Karpas-422 (cell line): Measurements from ENCODE around the gene APOM. TPM values are rescaled to one million over a fixed set of nuclear protein-coding genes. Genes with fewer than 3 reads are reported as not detected.

Experiments used
- DNase-seq: peaks from one replicate; pipeline ENCODE4 v3.0.0-alpha.2; 2015
- H2AFZ ChIP-seq: fragments of 200-600 bp; sonication (generic); 2 replicates; pipeline ENCODE4 v1.6.1; 2014; ENCODE audit warnings: antibody characterized with exemption, low read length, mixed read lengths
- H3K27ac ChIP-seq: fragments of 200-600 bp; sonication (generic); 2 replicates; pipeline ENCODE4 v1.5.1; 2014; ENCODE audit warnings: mild to moderate bottlenecking, low read length, moderate library complexity
- H3K27me3 ChIP-seq: fragments of 200-600 bp; sonication (generic); 2 replicates; pipeline ENCODE4 v1.6.1; 2014; ENCODE audit warnings: low read length, mixed read lengths
- H3K36me3 ChIP-seq: fragments of 200-600 bp; sonication (generic); 2 replicates; pipeline ENCODE4 v1.6.1; 2014; ENCODE audit warnings: low read length, mixed read lengths; ENCODE audit not compliant: insufficient read depth
- H3K4me1 ChIP-seq: fragments of 200-600 bp; sonication (generic); 2 replicates; pipeline ENCODE4 v1.6.1; 2014; ENCODE audit warnings: mild to moderate bottlenecking, low read length, mixed read lengths
- H3K4me2 ChIP-seq: fragments of 200-600 bp; sonication (generic); 2 replicates; pipeline ENCODE4 v1.6.1; 2014; ENCODE audit warnings: low read length, low read depth, mild to moderate bottlenecking; ENCODE audit not compliant: poor library complexity, severe bottlenecking
- H3K4me3 ChIP-seq: fragments of 200-600 bp; sonication (generic); 2 replicates; pipeline ENCODE4 v1.5.1; 2014; ENCODE audit warnings: mild to moderate bottlenecking, antibody characterized with exemption, low read length, mixed read lengths
- H3K79me2 ChIP-seq: fragments of 200-600 bp; sonication (generic); 2 replicates; pipeline ENCODE4 v1.6.1; 2014; ENCODE audit warnings: mild to moderate bottlenecking, low read length, mixed read lengths
- H3K9ac ChIP-seq: fragments of 200-600 bp; sonication (generic); 2 replicates; pipeline ENCODE4 v1.6.0; 2014; ENCODE audit warnings: low read length
- H3K9me2 ChIP-seq: fragments of 200-600 bp; sonication (generic), shearing (Covaris generic); replicated peaks from 2 replicates; pipeline ENCODE4 v1.6.0; 2014; ENCODE audit warnings: mild to moderate bottlenecking, low read length, moderate library complexity; ENCODE audit not compliant: insufficient read depth
- H3K9me3 ChIP-seq: fragments of 300-700, 200-600 bp; sonication (generic); 2 replicates; pipeline ENCODE4 v1.6.1; 2014; ENCODE audit warnings: low read length, mixed read lengths
- H4K20me1 ChIP-seq: fragments of 200-600 bp; sonication (generic); 2 replicates; pipeline ENCODE4 v1.6.1; 2014; ENCODE audit warnings: mild to moderate bottlenecking, antibody characterized with exemption, low read length, low read depth; ENCODE audit not compliant: insufficient read depth
- total RNA-seq: library from RNA; depleted of rRNA; stranded (reverse); fragments of >200 nt; shearing (Covaris generic); gene quantifications from 2 replicates; pipeline ENCODE4 v1.2.3, GENCODE V29; 2014; ENCODE audit warnings: low replicate concordance

APOM gene
- total RNA-seq, 1 experiment from 2014 or later = 6.7 TPM

- H3K27me3 ChIP-seq = no peaks in the 10 kb centered on the region
- H3K4me2 ChIP-seq = no peak overlapping the region
- no peaks in the 10 kb centered on the region for H4K20me1 ChIP-seq
- H3K9me2 ChIP-seq = no peaks in the 10 kb centered on the region
- peaks cover 13% of the 10 kb centered on the region for H3K4me1 ChIP-seq
- H3K79me2 ChIP-seq = no peaks in the 10 kb centered on the region
- peak overlapping the region; percentile 36 for H3K27ac ChIP-seq
- H3K9me3 ChIP-seq = no peaks in the 10 kb centered on the region
- no peak overlapping the region for H3K4me3 ChIP-seq
- H3K9ac ChIP-seq = no peak overlapping the region
- no peak overlapping the region for H2AFZ ChIP-seq
- DNase-seq = no peak
- H3K36me3 ChIP-seq = peaks cover 11% of the 10 kb centered on the region; the same call in 1 of the 2 replicates
These were observed 33.8 kb downstream of the APOM start for GRCh38 chr6:31689249-31690110.

GRCh38 chr6:31690231-31691077 lies 34.8 kb downstream of the APOM start:
- Histone ChIP-seq H3K9ac (no peak overlapping the region), H3K4me1 (peaks cover 13% of the 10 kb centered on the region), H3K27ac (no peak overlapping the region), H3K79me2 (no peaks in the 10 kb centered on the region), H4K20me1 (no peaks in the 10 kb centered on the region), H3K9me2 (no peaks in the 10 kb centered on the region), H3K36me3 (peaks cover 11% of the 10 kb centered on the region; the same call in 1 of the 2 replicates), H3K4me2 (no peak overlapping the region), H2AFZ (no peak overlapping the region), H3K27me3 (no peaks in the 10 kb centered on the region), H3K4me3 (no peak overlapping the region), H3K9me3 (no peaks in the 10 kb centered on the region)
- no peak for DNase-seq

GRCh38 chr6:31691078-31691463 lies 35.4 kb downstream of the APOM start:
- H3K4me2 ChIP-seq = no peak overlapping the region
- no peaks in the 10 kb centered on the region for H4K20me1 ChIP-seq
- no peak overlapping the region for H3K4me3 ChIP-seq
- peaks cover 11% of the 10 kb centered on the region; the same call in 1 of the 2 replicates for H3K36me3 ChIP-seq
- H2AFZ ChIP-seq = no peak overlapping the region
- H3K4me1 ChIP-seq = peaks cover 13% of the 10 kb centered on the region
- no peaks in the 10 kb centered on the region for H3K79me2 ChIP-seq
- H3K9me3 ChIP-seq = no peaks in the 10 kb centered on the region
- no peaks in the 10 kb centered on the region for H3K9me2 ChIP-seq
- H3K9ac ChIP-seq = no peak overlapping the region
- H3K27me3 ChIP-seq = no peaks in the 10 kb centered on the region
- no peak overlapping the region for H3K27ac ChIP-seq
- no peak for DNase-seq

- Histone ChIP-seq H2AFZ (no peak overlapping the region), H3K27me3 (no peaks in the 10 kb centered on the region), H3K36me3 (peaks cover 11% of the 10 kb centered on the region; the same call in 1 of the 2 replicates), H3K9me3 (no peaks in the 10 kb centered on the region), H3K4me1 (peaks cover 13% of the 10 kb centered on the region), H3K27ac (no peak overlapping the region), H3K4me2 (no peak overlapping the region), H3K4me3 (no peak overlapping the region), H3K9me2 (no peaks in the 10 kb centered on the region), H3K79me2 (no peaks in the 10 kb centered on the region), H4K20me1 (no peaks in the 10 kb centered on the region), H3K9ac (no peak overlapping the region)
- no peak for DNase-seq
These were observed 35.9 kb downstream of the APOM start for GRCh38 chr6:31691564-31692108.

- no peak overlapping the region for H3K9ac ChIP-seq
- no peak overlapping the region for H2AFZ ChIP-seq
- H4K20me1 ChIP-seq = no peaks in the 10 kb centered on the region
- no peak overlapping the region for H3K4me3 ChIP-seq
- no peak for DNase-seq
- peaks cover 11% of the 10 kb centered on the region; the same call in 1 of the 2 replicates for H3K36me3 ChIP-seq
- H3K4me1 ChIP-seq = peaks cover 13% of the 10 kb centered on the region
- H3K9me3 ChIP-seq = no peaks in the 10 kb centered on the region
- H3K27ac ChIP-seq = no peak overlapping the region
- no peaks in the 10 kb centered on the region for H3K9me2 ChIP-seq
- no peaks in the 10 kb centered on the region for H3K79me2 ChIP-seq
- H3K27me3 ChIP-seq = no peaks in the 10 kb centered on the region
- H3K4me2 ChIP-seq = no peak overlapping the region
These were observed 36.7 kb downstream of the APOM start for GRCh38 chr6:31692353-31692752.

- H3K9ac ChIP-seq = no peak overlapping the region
These were observed 37.2 kb downstream of the APOM start for GRCh38 chr6:31692886-31693285.

GRCh38 chr6:31693535-31693934 lies 37.8 kb downstream of the APOM start:
- H2AFZ ChIP-seq = no peak overlapping the region
- no peaks in the 10 kb centered on the region for H3K9me2 ChIP-seq
- H3K9ac ChIP-seq = no peak overlapping the region

More at GRCh38 chr6:31692886-31693285, 37.2 kb downstream of the APOM start:
- no peak overlapping the region for H2AFZ ChIP-seq
- no peaks in the 10 kb centered on the region for H3K27me3 ChIP-seq
- H3K9me2 ChIP-seq = no peaks in the 10 kb centered on the region
- H3K79me2 ChIP-seq = no peaks in the 10 kb centered on the region
- H3K4me2 ChIP-seq = no peak overlapping the region
- H3K27ac ChIP-seq = no peak overlapping the region
- H3K4me3 ChIP-seq = no peak overlapping the region
- H3K9me3 ChIP-seq = no peaks in the 10 kb centered on the region
- no peak for DNase-seq
- no peaks in the 10 kb centered on the region for H4K20me1 ChIP-seq
- H3K36me3 ChIP-seq = peaks cover 11% of the 10 kb centered on the region; the same call in 1 of the 2 replicates
- H3K4me1 ChIP-seq = peaks cover 17% of the 10 kb centered on the region

GRCh38 chr6:31697555-31697954 lies 41.9 kb downstream of the APOM start:
- no peaks in the 10 kb centered on the region for H3K27me3 ChIP-seq
- no peaks in the 10 kb centered on the region for H3K9me2 ChIP-seq
- no peaks in the 10 kb centered on the region for H4K20me1 ChIP-seq
- H3K79me2 ChIP-seq = peaks cover 23% of the 10 kb centered on the region
- H3K9ac ChIP-seq = no peak overlapping the region
- H3K4me2 ChIP-seq = no peak overlapping the region
- DNase-seq = no peak
- peak overlapping the region; percentile 12; the same call in 1 of the 2 replicates for H3K27ac ChIP-seq
- H3K4me3 ChIP-seq = no peak overlapping the region
- no peaks in the 10 kb centered on the region for H3K9me3 ChIP-seq
- H3K36me3 ChIP-seq = no peaks in the 10 kb centered on the region; the same call in 1 of the 2 replicates
- H3K4me1 ChIP-seq = peaks cover 26% of the 10 kb centered on the region
- H2AFZ ChIP-seq = no peak overlapping the region

More at GRCh38 chr6:31693535-31693934, 37.8 kb downstream of the APOM start:
- Histone ChIP-seq H3K79me2 (no peaks in the 10 kb centered on the region), H3K27me3 (no peaks in the 10 kb centered on the region), H3K36me3 (peaks cover 8% of the 10 kb centered on the region; the same call in 1 of the 2 replicates), H4K20me1 (no peaks in the 10 kb centered on the region), H3K4me1 (peaks cover 20% of the 10 kb centered on the region), H3K9me3 (no peaks in the 10 kb centered on the region), H3K4me2 (no peak overlapping the region), H3K4me3 (no peak overlapping the region), H3K27ac (no peak overlapping the region)
- no peak for DNase-seq
